Hematopoietic multipotent progenitor cell treated with erythropoietin and hydrocortisone succinate and interleukin-3 and kit ligand, for 17 days (in vitro differentiated cells): ENCODE data around the gene ZNF768.
A peak's percentile ranks its signal among the peaks of the same experiment; 100 is the strongest.
"Not testable (repeated sequence)": the region's sequence is repeated elsewhere in the genome, so short reads cannot be mapped to it uniquely, and the experiment has no call there.

Experiments
- DNase-seq: peaks from one replicate; pipeline ENCODE4 v3.0.0-alpha.2; 2015; ENCODE audit warnings: low spot score

Gene ZNF768

GRCh38 chr16:30533146-30533522 is 6.8 kb upstream of the ZNF768 start:
- no peak for DNase-seq

- DNase-seq = no peak
These were observed 6.1 kb upstream of the ZNF768 start for GRCh38 chr16:30532285-30533145.

- DNase-seq = no peak
These were observed 4.0 kb upstream of the ZNF768 start for GRCh38 chr16:30530163-30531037.

GRCh38 chr16:30528799-30529457 is 2.6 kb upstream of the ZNF768 start:
- peak; percentile 45 for DNase-seq

GRCh38 chr16:30527635-30528178 is 1.3 kb upstream of the ZNF768 start:
- DNase-seq = no peak

- peak; percentile 99 for DNase-seq
These were observed 663 bp upstream of the ZNF768 start for GRCh38 chr16:30526823-30527634.

GRCh38 chr16:30525844-30526136 is 576 bp downstream of the ZNF768 start:
- DNase-seq = no peak

- no peak for DNase-seq
These were observed 1.5 kb downstream of the ZNF768 start for GRCh38 chr16:30524575-30525568.

GRCh38 chr16:30523768-30524574 is 2.4 kb downstream of the ZNF768 start:
- no peak for DNase-seq

GRCh38 chr16:30522702-30523463 is 3.5 kb downstream of the ZNF768 start:
- not testable (repeated sequence) for DNase-seq

- no peak for DNase-seq
These were observed 4.3 kb downstream of the ZNF768 start for GRCh38 chr16:30521873-30522641.

- no peak for DNase-seq
These were observed 4.9 kb downstream of the ZNF768 start for GRCh38 chr16:30521476-30521872.

GRCh38 chr16:30519120-30520049 is 7.0 kb downstream of the ZNF768 start:
- DNase-seq = no peak

- no peak for DNase-seq
These were observed 7.8 kb downstream of the ZNF768 start for GRCh38 chr16:30518552-30518951.

- no peak for DNase-seq
These were observed 11.1 kb downstream of the ZNF768 start for GRCh38 chr16:30515275-30515674.

- DNase-seq = no peak
These were observed 14.9 kb downstream of the ZNF768 start for GRCh38 chr16:30511509-30511908.
